Measurements from ENCODE around the gene RNF187. TPM values are rescaled to one million over a fixed set of nuclear protein-coding genes. Genes with fewer than 3 reads are reported as not detected.

Gene RNF187
- total RNA-seq, 1 experiment from 2014 or later: 137 TPM

GRCh38 chr1:228456252-228457016, 30.7 kb upstream of the RNF187 start:
- Histone ChIP-seq H3K36me3 (ENCODE audit: control insufficient read depth in 1 of 2, insufficient read depth in 2 of 2, low read length in 2 of 2) (no peaks in the 10 kb centered on the region), H2AFZ (ENCODE audit: low read depth, low read length, poor library complexity, severe bottlenecking) (no peak overlapping the region), H3K4me1 (ENCODE audit: control insufficient read depth in 1 of 2, insufficient read depth in 2 of 2, low read length in 2 of 2) (peaks cover 7 to 41% of the 10 kb centered on the region in 2 experiments; a peak in 3 of 4 replicates), H3K79me2 (ENCODE audit: insufficient read depth, low read length) (peaks cover 23% of the 10 kb centered on the region), H3K27ac (ENCODE audit: low read depth, low read length) (peak overlapping the region; percentile 98), H3K4me3 (replicated peaks in 1 of 2; ENCODE audit: low read depth in 1 of 2, low read length in 2 of 2) (peak overlapping the region; percentile 90 to 94), H4K20me1 (ENCODE audit: insufficient read depth) (no peaks in the 10 kb centered on the region), H3K27me3 (ENCODE audit: insufficient read depth, low read length) (no peaks in the 10 kb centered on the region), H3K9ac (ENCODE audit: low read length) (peak overlapping the region; percentile 96), H3K9me2 (ENCODE audit: insufficient read depth) (no peaks in the 10 kb centered on the region), H3K9me3 (ENCODE audit: control insufficient read depth in 1 of 2, insufficient read depth in 1 of 2, low read depth in 1 of 2, low read length in 2 of 2) (no peaks in the 10 kb centered on the region), H3K4me2 (ENCODE audit: low read length) (peak overlapping the region; percentile 98)
- no peak for ATAC-seq
- intact Hi-C loops (cut with micrococcal nuclease): loop anchor here (2.0 to 10.0 kb wide), 6 partner anchors 50 to 462 kb away; partner anchors contain the start of gene TRIM11
- no TSS peak for BruUV-seq (replicated peaks)
- CTCF ChIA-PET: interaction anchor here (1.5 kb wide), 1 partner anchor 30 kb away, joined by 5 read pairs; the partner anchor contains the start of gene RNF187
- no peak for DNase-seq (ENCODE audit: low read depth, low spot score)
- RAD21 ChIA-PET (ENCODE audit: low non-redundant PET in 1 of 2, low total read pairs in 2 of 2, uncharacterized antibody in 2 of 2, unreplicated experiment in 2 of 2): no interaction called here
- TF ChIP-seq JUND (IDR thresholded peaks at IDR 0.05): no peak
- no peak for TF ChIP-seq ZBTB33 (IDR thresholded peaks at IDR 0.05; ENCODE audit: extremely low read depth, insufficient replicate concordance, low read length)
- TF ChIP-seq TCF7L2 (IDR thresholded peaks at IDR 0.05; ENCODE audit: borderline replicate concordance, extremely low read depth, insufficient read depth, insufficient read length): no peak
- no peak for TF ChIP-seq POLR2A (IDR thresholded peaks at IDR 0.05; ENCODE audit: borderline replicate concordance, extremely low read depth, insufficient read depth, insufficient read length)
- TF ChIP-seq EZH2phosphoT487 (IDR thresholded peaks at IDR 0.05; ENCODE audit: borderline replicate concordance): no peak
- POLR2A ChIA-PET: interaction anchor here (1.1 to 1.6 kb wide), 5 partner anchors 8 to 325 kb away, joined by 3 to 8 read pairs (median 5); partner anchors contain the start of gene TRIM11

Measured in HCT116 (cell line).